Measurements from ENCODE around the gene HDGFL2.
A peak's percentile ranks its signal among the peaks of the same experiment; 100 is the strongest.

The HDGFL2 gene

GRCh38 chr19:4445963-4446703 is 26.0 kb upstream of the HDGFL2 start:
- no peak for DNase-seq

GRCh38 chr19:4446704-4447200 is 25.3 kb upstream of the HDGFL2 start:
- DNase-seq: no peak

GRCh38 chr19:4447327-4448146 is 24.6 kb upstream of the HDGFL2 start:
- DNase-seq: no peak

- no peak for DNase-seq
These were observed 23.7 kb upstream of the HDGFL2 start for GRCh38 chr19:4448147-4448985.

- DNase-seq: no peak
These were observed 23.0 kb upstream of the HDGFL2 start for GRCh38 chr19:4449022-4449638.

GRCh38 chr19:4449639-4450028 is 22.5 kb upstream of the HDGFL2 start:
- DNase-seq: no peak

GRCh38 chr19:4452230-4452990 is 19.7 kb upstream of the HDGFL2 start:
- DNase-seq: no peak

GRCh38 chr19:4453232-4454179 is 18.6 kb upstream of the HDGFL2 start:
- DNase-seq: no peak

- DNase-seq: no peak
These were observed 17.1 kb upstream of the HDGFL2 start for GRCh38 chr19:4454747-4455718.

- no peak for DNase-seq
These were observed 16.2 kb upstream of the HDGFL2 start for GRCh38 chr19:4455719-4456475.

GRCh38 chr19:4456476-4456842 is 15.6 kb upstream of the HDGFL2 start:
- DNase-seq: no peak

GRCh38 chr19:4456843-4457653 is 15.0 kb upstream of the HDGFL2 start:
- DNase-seq: peak; percentile 31 to 39

GRCh38 chr19:4457654-4458395 is 14.3 kb upstream of the HDGFL2 start, which contains the start of gene UBXN6:
UBXN6 (minus strand) TSS chr19:4457794; CDS start chr19:4457697, 97 bp downstream.
- peak; percentile 92 to 95 for DNase-seq

- no peak for DNase-seq
These were observed 7.1 kb upstream of the HDGFL2 start for GRCh38 chr19:4464815-4465581.

GRCh38 chr19:4467835-4468234 is 4.3 kb upstream of the HDGFL2 start:
- no peak for DNase-seq

Data from NCI-H1930 (cell line).